Upper lobe of left lung (tissue), 4 donors: ENCODE data around the gene ADISSP.

Experiments
- EP300 ChIP-seq, 4 donors: sonication (generic); formaldehyde crosslinking; IDR thresholded peaks; one replicate each; pipeline ENCODE4 v1.5.1; 2017; ENCODE audit warnings: antibody characterized with exemption in 4 of 4, control low read depth in 2 of 4
- POLR2A ChIP-seq, 4 donors: fragments of 450-650 bp; IDR thresholded peaks; one replicate each; pipeline ENCODE4 v1.5.1; 2016 to 2017; ENCODE audit warnings: antibody characterized with exemption in 4 of 4, mild to moderate bottlenecking in 2 of 4
- POLR2AphosphoS5 ChIP-seq, 2 donors: sonication (generic); formaldehyde crosslinking; IDR thresholded peaks; one replicate each; pipeline ENCODE4 v1.5.1; 2017; ENCODE audit warnings: antibody characterized with exemption in 2 of 2
- TF ChIP-seq, protein P1 (sequence below), 6 experiments: fragments of 450-650 bp in 4 of 6; fragments of 200-600 bp in 2 of 6; sonication (generic) in 2 of 6; IDR thresholded peaks; one replicate each; pipeline ENCODE4 v1.5.1; 2016 to 2019; ENCODE audit warnings: antibody characterized with exemption in 6 of 6

DNA sequence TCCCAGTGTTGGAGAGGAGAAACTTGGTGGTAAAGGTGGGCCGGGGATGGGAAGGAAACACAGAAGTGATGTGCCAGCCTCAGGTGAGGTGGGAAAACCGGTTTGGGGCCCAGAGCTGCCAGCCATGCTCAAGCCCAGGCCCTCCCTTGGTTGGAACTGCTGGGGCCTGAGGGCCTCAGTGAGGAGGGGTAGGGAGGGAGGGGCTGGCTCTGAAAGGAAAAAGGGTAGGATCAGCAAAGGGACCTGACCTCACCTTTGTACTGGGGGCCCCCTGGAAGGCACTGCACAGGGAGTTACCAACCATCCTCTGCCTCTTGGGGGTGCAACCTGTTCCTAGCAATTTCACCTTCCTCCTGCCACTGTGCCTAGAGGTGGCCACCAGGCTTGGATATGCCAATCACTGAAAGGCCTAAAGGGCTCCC lies 15.5 kb upstream of the ADISSP start:
- no peak for TF ChIP-seq POLR2A (IDR thresholded peaks at IDR 0.05)
- TF ChIP-seq, protein P1, sequence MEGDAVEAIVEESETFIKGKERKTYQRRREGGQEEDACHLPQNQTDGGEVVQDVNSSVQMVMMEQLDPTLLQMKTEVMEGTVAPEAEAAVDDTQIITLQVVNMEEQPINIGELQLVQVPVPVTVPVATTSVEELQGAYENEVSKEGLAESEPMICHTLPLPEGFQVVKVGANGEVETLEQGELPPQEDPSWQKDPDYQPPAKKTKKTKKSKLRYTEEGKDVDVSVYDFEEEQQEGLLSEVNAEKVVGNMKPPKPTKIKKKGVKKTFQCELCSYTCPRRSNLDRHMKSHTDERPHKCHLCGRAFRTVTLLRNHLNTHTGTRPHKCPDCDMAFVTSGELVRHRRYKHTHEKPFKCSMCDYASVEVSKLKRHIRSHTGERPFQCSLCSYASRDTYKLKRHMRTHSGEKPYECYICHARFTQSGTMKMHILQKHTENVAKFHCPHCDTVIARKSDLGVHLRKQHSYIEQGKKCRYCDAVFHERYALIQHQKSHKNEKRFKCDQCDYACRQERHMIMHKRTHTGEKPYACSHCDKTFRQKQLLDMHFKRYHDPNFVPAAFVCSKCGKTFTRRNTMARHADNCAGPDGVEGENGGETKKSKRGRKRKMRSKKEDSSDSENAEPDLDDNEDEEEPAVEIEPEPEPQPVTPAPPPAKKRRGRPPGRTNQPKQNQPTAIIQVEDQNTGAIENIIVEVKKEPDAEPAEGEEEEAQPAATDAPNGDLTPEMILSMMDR (IDR thresholded peaks at IDR 0.05), result no peak
- no peak for TF ChIP-seq POLR2AphosphoS5 (IDR thresholded peaks at IDR 0.05)
- no peak for TF ChIP-seq EP300 (IDR thresholded peaks at IDR 0.05)
